Natural killer cell (primary cell): ENCODE measurements around the gene TBL3. TPM values are rescaled to one million over a fixed set of nuclear protein-coding genes. Genes with fewer than 3 reads are reported as not detected.

Experiments used
- ATAC-seq, 3 donors: fragments of 150-1000 bp in 2 of 3; fragments of 200-7000 bp in 1 of 3; cut with Tn5 transposase; 1 replicate in 1 of 3; 2 replicates in 2 of 3; pipeline ENCODE4 v1.10.0; 2021; ENCODE audit warnings: mild to moderate bottlenecking in 2 of 3, moderate library complexity in 2 of 3
- DNase-seq, 2 donors: peaks; one replicate each; pipeline versions ENCODE4 v3.0.0 to v3.0.0-alpha.2; 2013 to 2021; ENCODE audit warnings: mixed read lengths in 1 of 2
- H3K27ac ChIP-seq: one replicate; pipeline ENCODE4 v1.5.1; 2013; ENCODE audit warnings: mild to moderate bottlenecking, low read length
- H3K27me3 ChIP-seq: one replicate; pipeline ENCODE4 v1.6.1; 2013; ENCODE audit warnings: low read length; ENCODE audit not compliant: control insufficient read depth, insufficient read depth
- H3K36me3 ChIP-seq: one replicate; pipeline ENCODE4 v1.6.1; 2013; ENCODE audit warnings: low read length; ENCODE audit not compliant: control insufficient read depth, insufficient read depth
- H3K4me1 ChIP-seq: one replicate; pipeline ENCODE4 v1.6.1; 2013; ENCODE audit warnings: low read length; ENCODE audit not compliant: control insufficient read depth, insufficient read depth
- H3K4me3 ChIP-seq: one replicate; pipeline ENCODE4 v1.5.1; 2013; ENCODE audit warnings: low read length
- H3K9me3 ChIP-seq: one replicate; pipeline ENCODE4 v1.6.1; 2013; ENCODE audit warnings: low read length; ENCODE audit not compliant: control insufficient read depth, insufficient read depth
- H3K27ac Mint-ChIP-seq, 2 donors: one replicate each; pipeline ENCODE4 v1.8.0; 2022; ENCODE audit warnings: mild to moderate bottlenecking in 2 of 2, mixed read lengths in 2 of 2, moderate library complexity in 1 of 2
- H3K27me3 Mint-ChIP-seq, 2 donors: one replicate each; pipeline ENCODE4 v1.8.0; 2022; ENCODE audit warnings: low read depth in 2 of 2, mixed read lengths in 2 of 2
- H3K36me3 Mint-ChIP-seq: one replicate; pipeline ENCODE4 v1.8.0; 2022; ENCODE audit warnings: mixed read lengths
- H3K4me1 Mint-ChIP-seq, 2 donors: one replicate each; pipeline ENCODE4 v1.8.0; 2022; ENCODE audit warnings: mixed read lengths in 2 of 2
- H3K4me3 Mint-ChIP-seq: one replicate; pipeline ENCODE4 v1.8.0; 2022; ENCODE audit warnings: mild to moderate bottlenecking, moderate library complexity, mixed read lengths
- H3K9me3 Mint-ChIP-seq, 2 donors: one replicate each; pipeline ENCODE4 v1.8.0; 2022; ENCODE audit warnings: mixed read lengths in 2 of 2
- WGBS: methylation state at CpG from one replicate; pipeline ENCODE4 v1.1.7; 2013; ENCODE audit warnings: missing lambda C conversion rate; ENCODE audit not compliant: insufficient coverage; 5-methylcytosine and 5-hydroxymethylcytosine counted together
- intact Hi-C: fragments of 100-400 bp; cut with micrococcal nuclease; formaldehyde crosslinking; loops from one replicate; pipeline ENCODE4 v1.14.2; 2022
- total RNA-seq, 4 donors: library from RNA; stranded (reverse); fragments of 120-200 nt in 1 of 4; gene quantifications; one replicate each; pipeline versions ENCODE4 v1.2.3 to v1.2.4, GENCODE V29; 2013 to 2022
- TF ChIP-seq, protein P1 (sequence below): fragments of 200-600 bp; IDR thresholded peaks from one replicate; pipeline ENCODE4 v1.8.0; 2022; ENCODE audit warnings: antibody characterized with exemption

TBL3 gene
- total RNA-seq, 3 donors from 2014 or later (not counting 1 experiment from before 2014, with no cell fraction given): 25.1 to 28.9 (median 28.1) TPM

DNA sequence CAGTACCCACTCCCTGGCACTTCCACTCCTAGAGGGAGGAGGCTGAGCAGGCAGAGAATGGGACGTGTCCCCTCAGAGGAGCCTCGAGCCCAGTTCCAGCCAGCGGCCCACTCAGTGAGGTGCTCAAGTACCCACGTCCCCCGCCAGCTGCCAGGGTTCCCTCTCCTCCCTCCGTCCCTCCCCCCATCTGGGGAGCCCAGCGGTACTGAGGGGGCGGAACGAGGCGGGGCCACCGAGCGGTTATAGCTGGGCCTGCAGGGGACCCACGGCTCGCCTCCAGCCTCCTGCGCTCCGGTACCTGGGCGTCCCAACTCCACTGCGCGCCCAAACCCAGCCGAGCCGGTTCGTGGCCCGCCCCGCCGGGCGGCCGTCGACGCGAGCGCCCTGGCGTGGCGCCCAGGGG is 47.7 kb downstream of the TBL3 start, which contains the start of gene NPW:
Gene NPW, plus strand, starts transcription at position 268 of the 403 bp plus-strand sequence.
- no peaks in the 10 kb centered on the region for H3K36me3 ChIP-seq
- ATAC-seq (no peak), DNase-seq (peak in 1 of 2 donors; percentile 44)
- peaks cover 14% of the 10 kb centered on the region for H3K27me3 ChIP-seq
- Mint-ChIP-seq H3K27ac (no peak within 1 kb of the TSS), H3K4me3 (no peak within 1 kb of the TSS), H3K4me1 (peaks cover 8 to 17% of the 10 kb centered on the region in 2 donors), H3K9me3 (no peaks in the 10 kb centered on the region), H3K36me3 (no peaks in the 10 kb centered on the region), H3K27me3 (peaks cover 0 to 27% of the 10 kb centered on the region in 2 donors)
- WGBS: 2% methylated on average over 33 of the region's 33 CpGs
- no peak within 1 kb of the TSS for H3K27ac ChIP-seq
- H3K4me1 ChIP-seq: peaks cover 25% of the 10 kb centered on the region
- no peaks in the 10 kb centered on the region for H3K9me3 ChIP-seq
- intact Hi-C loops: no loop called here
- no peak within 1 kb of the TSS for H3K4me3 ChIP-seq
- TF ChIP-seq, protein P1, sequence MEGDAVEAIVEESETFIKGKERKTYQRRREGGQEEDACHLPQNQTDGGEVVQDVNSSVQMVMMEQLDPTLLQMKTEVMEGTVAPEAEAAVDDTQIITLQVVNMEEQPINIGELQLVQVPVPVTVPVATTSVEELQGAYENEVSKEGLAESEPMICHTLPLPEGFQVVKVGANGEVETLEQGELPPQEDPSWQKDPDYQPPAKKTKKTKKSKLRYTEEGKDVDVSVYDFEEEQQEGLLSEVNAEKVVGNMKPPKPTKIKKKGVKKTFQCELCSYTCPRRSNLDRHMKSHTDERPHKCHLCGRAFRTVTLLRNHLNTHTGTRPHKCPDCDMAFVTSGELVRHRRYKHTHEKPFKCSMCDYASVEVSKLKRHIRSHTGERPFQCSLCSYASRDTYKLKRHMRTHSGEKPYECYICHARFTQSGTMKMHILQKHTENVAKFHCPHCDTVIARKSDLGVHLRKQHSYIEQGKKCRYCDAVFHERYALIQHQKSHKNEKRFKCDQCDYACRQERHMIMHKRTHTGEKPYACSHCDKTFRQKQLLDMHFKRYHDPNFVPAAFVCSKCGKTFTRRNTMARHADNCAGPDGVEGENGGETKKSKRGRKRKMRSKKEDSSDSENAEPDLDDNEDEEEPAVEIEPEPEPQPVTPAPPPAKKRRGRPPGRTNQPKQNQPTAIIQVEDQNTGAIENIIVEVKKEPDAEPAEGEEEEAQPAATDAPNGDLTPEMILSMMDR: no peak

DNA sequence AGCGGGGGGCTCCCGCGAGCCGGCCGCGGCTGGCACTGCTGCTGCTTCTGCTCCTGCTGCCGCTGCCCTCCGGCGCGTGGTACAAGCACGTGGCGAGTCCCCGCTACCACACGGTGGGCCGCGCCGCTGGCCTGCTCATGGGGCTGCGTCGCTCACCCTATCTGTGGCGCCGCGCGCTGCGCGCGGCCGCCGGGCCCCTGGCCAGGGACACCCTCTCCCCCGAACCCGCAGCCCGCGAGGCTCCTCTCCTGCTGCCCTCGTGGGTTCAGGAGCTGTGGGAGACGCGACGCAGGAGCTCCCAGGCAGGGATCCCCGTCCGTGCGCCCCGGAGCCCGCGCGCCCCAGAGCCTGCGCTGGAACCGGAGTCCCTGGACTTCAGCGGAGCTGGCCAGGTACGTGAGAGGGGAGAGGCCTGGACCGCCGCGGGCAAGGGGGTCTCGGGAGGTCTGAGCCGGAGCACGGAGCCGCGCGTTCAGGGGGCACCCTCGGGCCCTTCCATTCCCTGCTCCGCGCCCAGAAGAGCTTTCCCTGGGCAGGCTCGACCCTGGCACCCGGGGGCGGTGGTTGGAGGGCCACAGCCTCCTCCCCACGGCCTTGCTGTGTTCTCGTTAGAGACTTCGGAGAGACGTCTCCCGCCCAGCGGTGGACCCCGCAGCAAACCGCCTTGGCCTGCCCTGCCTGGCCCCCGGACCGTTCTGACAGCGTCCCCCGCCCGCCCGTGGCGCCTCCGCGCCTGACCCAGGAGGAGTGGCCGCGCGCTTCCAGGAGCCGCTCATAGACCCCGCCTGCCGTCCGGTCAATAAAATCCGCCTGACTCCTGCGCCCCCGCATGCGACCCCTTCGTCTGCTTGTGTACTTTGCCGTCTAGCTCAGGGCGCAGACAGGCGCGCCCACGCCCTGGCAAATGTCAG is 48.3 kb downstream of the TBL3 start:
- no peak overlapping the region for H3K4me3 Mint-ChIP-seq
- H3K27me3 ChIP-seq: peaks cover 16% of the 10 kb centered on the region
- H3K9me3 Mint-ChIP-seq: no peaks in the 10 kb centered on the region
- 3% methylated on average over 96 of the region's 96 CpGs for WGBS
- peaks cover 0 to 27% of the 10 kb centered on the region in 2 donors for H3K27me3 Mint-ChIP-seq
- H3K4me3 ChIP-seq: no peak overlapping the region
- peaks cover 8 to 17% of the 10 kb centered on the region in 2 donors for H3K4me1 Mint-ChIP-seq
- DNase-seq: no peak
- no peak overlapping the region for H3K27ac Mint-ChIP-seq
- H3K36me3 Mint-ChIP-seq: no peaks in the 10 kb centered on the region
- H3K4me1 ChIP-seq: peaks cover 25% of the 10 kb centered on the region
- no peaks in the 10 kb centered on the region for H3K9me3 ChIP-seq
- no peak for ATAC-seq
- TF ChIP-seq, protein P1: no peak
- intact Hi-C loops: loop anchor here (10.0 kb wide), 1 partner anchor 245 kb away; the partner anchor contains the start of gene RNPS1
- no peak overlapping the region for H3K27ac ChIP-seq
- H3K36me3 ChIP-seq: no peaks in the 10 kb centered on the region

DNA sequence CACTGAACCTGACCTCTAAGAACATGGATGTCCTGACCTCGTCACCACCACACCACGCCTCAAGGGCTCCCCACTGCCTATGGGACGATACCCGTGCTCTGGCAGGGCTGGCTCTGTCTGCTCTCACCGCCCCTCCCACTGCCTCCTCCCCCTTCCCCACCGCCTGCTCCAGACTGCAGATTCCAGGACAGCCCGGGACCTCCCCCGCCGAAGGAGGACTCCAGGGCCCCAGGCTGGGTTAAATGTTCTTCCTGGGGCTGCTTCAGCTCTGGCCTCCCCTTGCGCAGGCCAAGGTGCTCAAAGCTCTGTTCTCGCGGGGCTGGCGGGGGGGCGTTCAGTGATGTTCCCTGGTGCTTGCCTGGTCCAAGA is 50.9 kb downstream of the TBL3 start:
- peaks cover 39% of the 10 kb centered on the region for H3K4me1 ChIP-seq
- H3K36me3 ChIP-seq: no peaks in the 10 kb centered on the region
- Mint-ChIP-seq H3K27me3 (peaks cover 0 to 27% of the 10 kb centered on the region in 2 donors), H3K4me3 (peak overlapping the region; percentile 80), H3K36me3 (no peaks in the 10 kb centered on the region), H3K27ac (peak overlapping the region in 1 of 2 donors; percentile 80), H3K4me1 (peaks cover 8 to 21% of the 10 kb centered on the region in 2 donors), H3K9me3 (no peaks in the 10 kb centered on the region)
- 3% methylated on average over 14 of the region's 14 CpGs for WGBS
- intact Hi-C loops: loop anchor here (1.0 to 10.0 kb wide), 4 partner anchors 25 to 242 kb away; partner anchors contain the start of genes NTHL1, RNPS1, TRAF7 and TSC2
- DNase-seq (no peak), ATAC-seq (peak; percentile 1 to 14 (median 3))
- H3K4me3 ChIP-seq: peak overlapping the region; percentile 11
- H3K27ac ChIP-seq: no peak overlapping the region
- H3K9me3 ChIP-seq: no peaks in the 10 kb centered on the region
- TF ChIP-seq, protein P1: no peak
- H3K27me3 ChIP-seq: peaks cover 17% of the 10 kb centered on the region
